Parathyroid adenoma (tissue), 2 donors: ENCODE data around the gene MBD3L3.
"Not testable (repeated sequence)": the region's sequence is repeated elsewhere in the genome, so short reads cannot be mapped to it uniquely, and the experiment has no call there.

Experiments used
- H2AFZ ChIP-seq: fragments of 300-600 bp; sonication (generic); one replicate; pipeline ENCODE4 v1.7.0; 2017; ENCODE audit warnings: antibody characterized with exemption, mild to moderate bottlenecking
- H3K27ac ChIP-seq: fragments of 300-600 bp; sonication (generic); one replicate; pipeline ENCODE4 v1.7.0; 2017
- H3K27me3 ChIP-seq: fragments of 300-600 bp; sonication (generic); one replicate; pipeline ENCODE4 v1.7.0; 2017; ENCODE audit warnings: low read length; ENCODE audit not compliant: control insufficient read depth, insufficient read depth
- H3K36me3 ChIP-seq: fragments of 300-600 bp; sonication (generic); one replicate; pipeline ENCODE4 v1.7.0; 2017; ENCODE audit warnings: low read length; ENCODE audit not compliant: control insufficient read depth, insufficient read depth
- H3K4me1 ChIP-seq: fragments of 300-600 bp; sonication (generic); one replicate; pipeline ENCODE4 v1.7.0; 2017; ENCODE audit warnings: control low read depth
- H3K4me2 ChIP-seq: fragments of 300-600 bp; sonication (generic); one replicate; pipeline ENCODE4 v1.7.0; 2017; ENCODE audit warnings: low read length
- H3K4me3 ChIP-seq: fragments of 300-600 bp; sonication (generic); one replicate; pipeline ENCODE4 v1.7.0; 2017; ENCODE audit warnings: low read depth, low read length
- H3K79me2 ChIP-seq: fragments of 300-600 bp; sonication (generic); one replicate; pipeline ENCODE4 v1.7.0; 2017; ENCODE audit warnings: control low read depth
- H3K9ac ChIP-seq: fragments of 300-600 bp; sonication (generic); one replicate; pipeline ENCODE4 v1.7.0; 2017; ENCODE audit warnings: mild to moderate bottlenecking
- H3K9me3 ChIP-seq: fragments of 300-600 bp; sonication (generic); one replicate; pipeline ENCODE4 v1.7.0; 2017; ENCODE audit warnings: low read length; ENCODE audit not compliant: control insufficient read depth
- TF ChIP-seq, protein P1 (sequence below): fragments of 300-600 bp; sonication (generic); IDR thresholded peaks from one replicate; pipeline ENCODE4 v1.7.0; 2017; ENCODE audit warnings: antibody characterized with exemption, mild to moderate bottlenecking
- donor health status: primary hyperparathyroidism.

Gene MBD3L3

GRCh38 chr19:7063339-7063738, 4.9 kb upstream of the MBD3L3 start:
- no peak overlapping the region for H3K4me3 ChIP-seq
- no peaks in the 10 kb centered on the region for H3K9me3 ChIP-seq
- H3K4me2 ChIP-seq: no peak overlapping the region
- TF ChIP-seq, protein P1, sequence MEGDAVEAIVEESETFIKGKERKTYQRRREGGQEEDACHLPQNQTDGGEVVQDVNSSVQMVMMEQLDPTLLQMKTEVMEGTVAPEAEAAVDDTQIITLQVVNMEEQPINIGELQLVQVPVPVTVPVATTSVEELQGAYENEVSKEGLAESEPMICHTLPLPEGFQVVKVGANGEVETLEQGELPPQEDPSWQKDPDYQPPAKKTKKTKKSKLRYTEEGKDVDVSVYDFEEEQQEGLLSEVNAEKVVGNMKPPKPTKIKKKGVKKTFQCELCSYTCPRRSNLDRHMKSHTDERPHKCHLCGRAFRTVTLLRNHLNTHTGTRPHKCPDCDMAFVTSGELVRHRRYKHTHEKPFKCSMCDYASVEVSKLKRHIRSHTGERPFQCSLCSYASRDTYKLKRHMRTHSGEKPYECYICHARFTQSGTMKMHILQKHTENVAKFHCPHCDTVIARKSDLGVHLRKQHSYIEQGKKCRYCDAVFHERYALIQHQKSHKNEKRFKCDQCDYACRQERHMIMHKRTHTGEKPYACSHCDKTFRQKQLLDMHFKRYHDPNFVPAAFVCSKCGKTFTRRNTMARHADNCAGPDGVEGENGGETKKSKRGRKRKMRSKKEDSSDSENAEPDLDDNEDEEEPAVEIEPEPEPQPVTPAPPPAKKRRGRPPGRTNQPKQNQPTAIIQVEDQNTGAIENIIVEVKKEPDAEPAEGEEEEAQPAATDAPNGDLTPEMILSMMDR: no peak
- H3K27ac ChIP-seq: no peak overlapping the region
- H3K36me3 ChIP-seq: no peaks in the 10 kb centered on the region
- H3K4me1 ChIP-seq: no peaks in the 10 kb centered on the region
- H3K79me2 ChIP-seq: no peaks in the 10 kb centered on the region
- H3K27me3 ChIP-seq: no peaks in the 10 kb centered on the region
- H2AFZ ChIP-seq: peak overlapping the region; percentile 39
- H3K9ac ChIP-seq: no peak overlapping the region

DNA sequence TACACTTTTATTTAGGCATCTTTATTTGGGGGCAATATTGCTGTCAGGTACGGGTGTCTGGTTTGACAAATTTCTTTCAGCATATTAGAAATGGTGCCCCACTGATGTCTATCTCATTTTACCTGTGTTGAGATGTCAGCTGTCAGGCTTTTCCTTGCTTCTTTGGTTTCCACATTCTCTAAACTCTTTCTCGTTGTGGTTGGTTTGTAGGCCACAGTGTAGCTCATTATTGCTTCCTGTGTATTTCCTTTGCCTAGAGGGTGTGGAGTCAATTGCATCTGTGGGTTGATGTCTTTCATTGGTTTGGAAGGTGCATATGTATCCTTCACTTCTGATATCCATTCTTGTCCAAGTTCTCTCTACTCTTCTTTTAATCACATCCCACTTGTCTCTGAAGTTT, 1.5 kb upstream of the MBD3L3 start:
- not testable (repeated sequence) for H3K4me2 ChIP-seq, H3K9me3 ChIP-seq, H3K4me1 ChIP-seq, H2AFZ ChIP-seq, H3K36me3 ChIP-seq, H3K27me3 ChIP-seq, H3K4me3 ChIP-seq, H3K27ac ChIP-seq, H3K79me2 ChIP-seq, H3K9ac ChIP-seq

DNA sequence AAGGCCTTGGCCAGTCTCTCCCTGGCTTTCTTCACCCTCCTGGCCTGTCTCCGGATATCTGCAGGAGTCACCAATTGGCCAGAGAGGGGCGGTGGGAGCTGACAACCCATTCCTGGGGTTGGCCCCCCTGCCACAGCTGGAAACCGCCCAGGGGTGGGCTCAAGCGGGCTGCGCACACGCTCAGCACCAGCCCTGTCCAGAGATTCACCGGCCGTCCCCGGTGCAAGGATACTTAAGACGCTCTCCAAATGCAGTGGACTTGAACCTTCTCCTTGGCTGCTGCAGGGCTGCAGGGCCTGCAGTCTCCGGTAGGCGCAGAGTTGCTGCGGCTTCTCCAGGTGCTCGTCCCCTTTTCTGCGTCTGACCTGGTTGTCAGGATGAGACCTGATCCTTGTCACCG, 2.1 kb downstream of the MBD3L3 start:
- H3K4me3 ChIP-seq, H3K27ac ChIP-seq, H3K9me3 ChIP-seq, H3K4me2 ChIP-seq, H3K4me1 ChIP-seq, H3K9ac ChIP-seq, H3K79me2 ChIP-seq, H3K27me3 ChIP-seq, H2AFZ ChIP-seq, H3K36me3 ChIP-seq: not testable (repeated sequence)

DNA sequence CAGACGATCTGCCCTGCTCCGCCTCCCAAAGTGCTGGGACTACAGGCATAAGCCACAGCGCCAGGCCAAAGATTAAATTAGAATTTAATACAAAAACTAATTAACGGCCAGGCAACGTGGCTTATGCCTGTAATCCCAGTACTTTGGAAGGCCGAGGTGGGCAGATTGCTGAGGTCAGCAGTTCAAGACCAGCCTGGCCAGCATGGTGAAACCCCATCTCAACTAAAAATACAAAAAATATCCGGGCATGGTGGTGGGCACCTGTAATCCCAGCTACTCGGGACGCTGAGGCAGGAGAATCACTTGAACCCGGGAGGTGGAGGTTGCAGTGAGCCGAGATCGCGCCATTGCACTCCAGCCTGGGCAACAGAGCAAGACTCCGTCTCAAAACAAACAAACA, 2.8 kb downstream of the MBD3L3 start:
- not testable (repeated sequence) for H3K27me3 ChIP-seq, H3K27ac ChIP-seq, H3K79me2 ChIP-seq, H3K36me3 ChIP-seq, H2AFZ ChIP-seq, H3K4me1 ChIP-seq, H3K9ac ChIP-seq, H3K4me3 ChIP-seq, H3K9me3 ChIP-seq, H3K4me2 ChIP-seq

DNA sequence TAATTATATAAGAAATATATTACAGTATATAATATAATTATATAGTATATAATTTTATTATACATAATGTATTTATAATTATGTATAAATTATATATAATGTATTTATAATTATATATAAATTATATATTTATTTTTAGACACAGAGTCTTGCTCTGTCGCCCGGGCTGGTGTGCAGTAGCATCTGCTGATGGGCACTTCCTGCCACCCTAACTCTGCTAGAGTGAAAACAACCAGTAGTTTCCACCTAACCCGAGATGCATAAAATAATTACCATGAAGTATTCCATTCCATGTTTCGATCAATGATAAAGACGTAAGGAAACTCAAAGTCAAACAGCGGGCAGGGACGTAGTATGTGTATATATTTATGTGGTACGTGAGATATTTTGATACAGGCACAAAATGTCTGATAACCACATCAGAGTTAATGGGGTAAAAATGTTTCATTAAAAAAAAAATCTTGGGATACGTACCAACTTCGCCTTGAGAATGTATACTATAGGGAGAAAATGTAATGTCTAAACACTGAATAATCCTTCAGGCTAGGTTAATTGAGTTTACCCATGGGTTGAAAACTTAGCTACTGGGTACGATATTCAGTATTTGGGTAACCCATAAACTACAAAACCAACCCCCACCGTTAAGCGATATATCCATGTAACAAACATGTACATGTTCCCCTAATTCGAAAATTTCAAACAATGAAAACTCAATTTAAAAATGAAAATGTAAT, 3.7 kb downstream of the MBD3L3 start:
- not testable (repeated sequence) for H2AFZ ChIP-seq, H3K36me3 ChIP-seq, H3K27ac ChIP-seq, H3K9me3 ChIP-seq, H3K79me2 ChIP-seq, H3K4me3 ChIP-seq, H3K4me1 ChIP-seq, H3K9ac ChIP-seq, H3K27me3 ChIP-seq, H3K4me2 ChIP-seq

DNA sequence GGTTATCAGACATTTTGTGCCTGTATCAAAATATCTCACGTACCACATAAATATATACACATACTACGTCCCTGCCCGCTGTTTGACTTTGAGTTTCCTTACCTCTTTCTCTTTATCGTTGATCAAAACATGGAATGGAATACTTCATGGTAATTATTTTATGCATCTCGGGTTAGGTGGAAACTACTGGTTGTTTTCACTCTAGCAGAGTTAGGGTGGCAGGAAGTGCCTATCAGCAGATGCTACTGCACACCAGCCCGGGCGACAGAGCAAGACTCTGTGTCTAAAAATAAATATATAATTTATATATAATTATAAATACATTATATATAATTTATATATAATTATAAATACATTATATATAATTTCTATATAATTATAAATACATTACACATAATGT, 5.6 kb downstream of the MBD3L3 start:
- H3K4me2 ChIP-seq: not testable (repeated sequence)

DNA sequence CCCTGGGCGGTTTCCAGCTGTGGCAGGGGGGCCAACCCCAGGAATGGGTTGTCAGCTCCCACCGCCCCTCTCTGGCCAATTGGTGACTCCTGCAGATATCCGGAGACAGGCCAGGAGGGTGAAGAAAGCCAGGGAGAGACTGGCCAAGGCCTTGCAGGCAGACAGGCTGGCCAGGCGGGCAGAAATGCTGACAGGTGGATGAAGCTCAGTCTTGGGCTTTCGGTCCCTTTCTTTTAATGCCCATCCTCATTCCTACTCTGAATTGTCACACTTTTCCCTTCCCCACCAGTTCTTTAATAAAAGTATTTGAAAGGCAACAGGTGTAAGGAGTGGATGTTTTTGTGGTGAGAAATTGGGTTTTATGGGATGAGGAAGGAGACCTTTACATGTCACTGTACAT, 7.1 kb downstream of the MBD3L3 start:
- H2AFZ ChIP-seq, H3K27me3 ChIP-seq, H3K79me2 ChIP-seq, H3K4me2 ChIP-seq, H3K4me1 ChIP-seq, H3K9me3 ChIP-seq, H3K9ac ChIP-seq, H3K36me3 ChIP-seq, H3K4me3 ChIP-seq, H3K27ac ChIP-seq: not testable (repeated sequence)

More for the DNA sequence above, 5.6 kb downstream of the MBD3L3 start:
- H3K79me2 ChIP-seq, H3K4me1 ChIP-seq, H3K36me3 ChIP-seq, H3K9me3 ChIP-seq, H3K27ac ChIP-seq, H3K9ac ChIP-seq, H3K4me3 ChIP-seq, H2AFZ ChIP-seq, H3K27me3 ChIP-seq: not testable (repeated sequence)

- not testable (repeated sequence) for H3K36me3 ChIP-seq, H3K9me3 ChIP-seq, H3K9ac ChIP-seq, H3K27ac ChIP-seq, H3K79me2 ChIP-seq, H2AFZ ChIP-seq, H3K4me3 ChIP-seq, H3K4me1 ChIP-seq, H3K4me2 ChIP-seq, H3K27me3 ChIP-seq
Observed at GRCh38 chr19:7049021-7049420, 9.5 kb downstream of the MBD3L3 start, which contains the start of gene MBD3L2. TSS of gene MBD3L2 (plus strand) at chr19:7049321. CDS start at chr19:7049374, 53 bp downstream.

- H3K27ac ChIP-seq: not testable (repeated sequence)
Observed at GRCh38 chr19:7041563-7041962, 16.9 kb downstream of the MBD3L3 start.

DNA sequence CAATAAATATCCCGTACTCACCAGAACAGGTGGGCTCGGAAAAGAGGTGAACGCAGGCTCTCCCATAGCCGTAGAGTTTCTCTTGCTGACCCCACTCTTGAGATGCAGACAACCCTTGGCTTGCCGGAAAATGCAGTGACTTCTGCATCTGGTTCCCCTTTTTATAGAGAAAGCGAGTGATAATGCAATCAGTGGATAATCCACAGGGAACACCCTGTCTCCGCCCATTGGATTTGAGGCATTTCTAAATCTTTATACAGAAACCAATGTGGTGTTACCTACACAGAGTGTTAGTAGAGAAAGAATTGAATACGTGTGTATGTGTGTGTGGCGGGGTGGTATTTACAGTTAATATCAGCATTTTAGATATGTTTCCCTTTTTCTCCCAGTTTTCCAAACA, 18.4 kb downstream of the MBD3L3 start, which contains the start of gene MBD3L4:
MBD3L4 (minus strand) TSS at position 101 of the 400 bp plus-strand sequence; CDS start at position 66, 35 bp downstream.
- not testable (repeated sequence) for H2AFZ ChIP-seq, H3K9ac ChIP-seq, H3K9me3 ChIP-seq, H3K36me3 ChIP-seq, H3K4me2 ChIP-seq, H3K79me2 ChIP-seq, H3K27ac ChIP-seq, H3K4me1 ChIP-seq, H3K4me3 ChIP-seq, H3K27me3 ChIP-seq

More at GRCh38 chr19:7041563-7041962, 16.9 kb downstream of the MBD3L3 start:
- H3K9me3 ChIP-seq, H2AFZ ChIP-seq, H3K4me2 ChIP-seq, H3K79me2 ChIP-seq, H3K27me3 ChIP-seq, H3K4me1 ChIP-seq, H3K4me3 ChIP-seq, H3K9ac ChIP-seq, H3K36me3 ChIP-seq: not testable (repeated sequence)
